UCSD-AML1 (cell line): Measurements from ENCODE around the gene MGMT.

Source experiments
- DNase-seq: peaks from one replicate; lab custom pipeline; 2025; ENCODE audit not compliant: unreplicated experiment; lab: John Stamatoyannopoulos, UW

The MGMT gene

GRCh38 chr10:129755621-129756020 lies 288.6 kb downstream of the MGMT start:
- DNase-seq, result no peak

- DNase-seq, result no peak
Measured at GRCh38 chr10:129756912-129757901, 290.2 kb downstream of the MGMT start.

GRCh38 chr10:129758207-129759021 lies 291.4 kb downstream of the MGMT start:
- DNase-seq, result no peak

- DNase-seq, result no peak
Measured at GRCh38 chr10:129759214-129760002, 292.4 kb downstream of the MGMT start.

- no peak for DNase-seq
Measured at GRCh38 chr10:129760003-129760315, 292.9 kb downstream of the MGMT start.

- no peak for DNase-seq
Measured at GRCh38 chr10:129760416-129760815, 293.4 kb downstream of the MGMT start.

- no peak for DNase-seq
Measured at GRCh38 chr10:129761197-129761972, 294.3 kb downstream of the MGMT start.

GRCh38 chr10:129761981-129762956 lies 295.2 kb downstream of the MGMT start:
- DNase-seq, result no peak

- no peak for DNase-seq
Measured at GRCh38 chr10:129764011-129764900, 297.2 kb downstream of the MGMT start.

- DNase-seq, result no peak
Measured at GRCh38 chr10:129764901-129765663, 298.0 kb downstream of the MGMT start.

GRCh38 chr10:129765664-129766550 lies 298.9 kb downstream of the MGMT start:
- DNase-seq, result no peak

GRCh38 chr10:129766611-129767550 lies 299.8 kb downstream of the MGMT start:
- DNase-seq, result no peak

GRCh38 chr10:129767751-129768150 lies 300.7 kb downstream of the MGMT start:
- DNase-seq, result no peak

- no peak for DNase-seq
Measured at GRCh38 chr10:129768437-129769355, 301.7 kb downstream of the MGMT start.
